Keratinocyte (primary cell): ENCODE measurements around the gene FANK1. TPM values are rescaled to one million over a fixed set of nuclear protein-coding genes. Genes with fewer than 3 reads are reported as not detected.

ENCODE experiments used
- DNase-seq: peaks from one replicate; pipeline ENCODE4 v3.0.0-alpha.2; 2011; ENCODE audit warnings: low read depth, missing footprints, low spot score
- FAIRE-seq: peaks from 2 replicates; lab custom pipeline; 2011; peaks lifted over from hg19 to GRCh38; lab: Jason Lieb, UNC
- H2AFZ ChIP-seq: 2 replicates; pipeline ENCODE4 v1.6.0; 2012; ENCODE audit warnings: low read length, control low read depth, inconsistent platforms; ENCODE audit not compliant: control insufficient read depth
- H3K27ac ChIP-seq: 2 replicates; pipeline ENCODE4 v1.5.1; 2011; ENCODE audit warnings: low read length; ENCODE audit not compliant: control insufficient read depth, insufficient read depth
- H3K27me3 ChIP-seq: 3 replicates; pipeline ENCODE4 v1.6.0; 2011; ENCODE audit warnings: low read length; ENCODE audit not compliant: control insufficient read depth, insufficient read depth; ENCODE audit errors: extremely low read depth
- H3K36me3 ChIP-seq, 2 experiments: 2 replicates in 1 of 2; 3 replicates in 1 of 2; pipeline ENCODE4 v1.5.1; 2011; ENCODE audit warnings: low read length in 2 of 2, mild to moderate bottlenecking in 1 of 2; ENCODE audit not compliant: control insufficient read depth in 2 of 2, insufficient read depth in 2 of 2; ENCODE audit errors: extremely low read depth in 1 of 2
- H3K4me1 ChIP-seq: 3 replicates; pipeline ENCODE4 v1.5.1; 2011; ENCODE audit warnings: low read length; ENCODE audit not compliant: control insufficient read depth, insufficient read depth; ENCODE audit errors: extremely low read depth
- H3K4me2 ChIP-seq: 3 replicates; pipeline ENCODE4 v1.6.0; 2011; ENCODE audit warnings: low read depth, low read length; ENCODE audit not compliant: control insufficient read depth, insufficient read depth; ENCODE audit errors: extremely low read depth
- H3K4me3 ChIP-seq, 3 experiments: fragments of 200-600 bp in 1 of 3; sonication (generic) in 1 of 3; 2 replicates in 2 of 3; 3 replicates in 1 of 3; pipeline ENCODE4 v1.5.1; 2011 to 2016; ENCODE audit warnings: low read length in 3 of 3, mild to moderate bottlenecking in 3 of 3, control low read depth in 2 of 3, inconsistent platforms in 1 of 3, low read depth in 1 of 3, mixed read lengths in 1 of 3, mixed run types in 1 of 3, moderate library complexity in 1 of 3; ENCODE audit not compliant: control insufficient read depth in 2 of 3, insufficient read depth in 2 of 3; ENCODE audit errors: extremely low read depth in 1 of 3
- H3K79me2 ChIP-seq: 2 replicates; pipeline ENCODE4 v1.6.0; 2012; ENCODE audit warnings: low read length; ENCODE audit not compliant: control insufficient read depth, insufficient read depth
- H3K9ac ChIP-seq: 3 replicates; pipeline ENCODE4 v1.6.0; 2011; ENCODE audit warnings: low read length; ENCODE audit not compliant: control insufficient read depth, insufficient read depth; ENCODE audit errors: extremely low read depth
- H3K9me1 ChIP-seq: 3 replicates; pipeline ENCODE4 v1.6.0; 2011; ENCODE audit warnings: low read length; ENCODE audit not compliant: control insufficient read depth, insufficient read depth; ENCODE audit errors: extremely low read depth
- H3K9me3 ChIP-seq: 2 replicates; pipeline ENCODE4 v1.5.1; 2012; ENCODE audit warnings: low read depth, low read length; ENCODE audit not compliant: control insufficient read depth
- H4K20me1 ChIP-seq: 3 replicates; pipeline ENCODE4 v1.6.0; 2011; ENCODE audit warnings: low read length; ENCODE audit not compliant: control insufficient read depth, insufficient read depth; ENCODE audit errors: extremely low read depth
- CTCF ChIP-seq, 3 experiments: IDR thresholded peaks in 1 of 3; conservative IDR thresholded peaks in 1 of 3; optimal IDR thresholded peaks in 1 of 3; 2 replicates in 2 of 3; 3 replicates in 1 of 3; pipeline versions ENCODE3 to v1.5.1; 2011; ENCODE audit warnings: low read length in 3 of 3, mild to moderate bottlenecking in 3 of 3, moderate library complexity in 2 of 3, control low read depth in 1 of 3, inconsistent platforms in 1 of 3; ENCODE audit not compliant: insufficient read depth in 2 of 3; ENCODE audit errors: extremely low read depth in 1 of 3
- EZH2 ChIP-seq: IDR thresholded peaks from one replicate; pipeline ENCODE4 v1.6.1; 2012; ENCODE audit warnings: inconsistent platforms, mild to moderate bottlenecking, low read length, moderate library complexity
- dilution Hi-C: fragments of 300-500 bp; cut with MboI; formaldehyde crosslinking; loops from one replicate; pipeline ENCODE4 v1.7.0; 2020; ENCODE audit warnings: low sequenced_read_pairs; ENCODE audit not compliant: extremely low pct_ligation_motif_present
- polyA plus RNA-seq, 5 experiments: library from polyadenylated mRNA; depleted of rRNA in 3 of 5; stranded (reverse) in 3 of 5; stranded (forward) in 1 of 5; unstranded in 1 of 5; fragments of >200 nt; gene quantifications; 1 replicate in 1 of 5; 2 replicates in 3 of 5; 3 replicates in 1 of 5; pipeline versions ENCODE4 v1.2.1 to v1.2.3, GENCODE V29; 2011 to 2012; ENCODE audit warnings: missing spikeins in 2 of 5, low read depth in 1 of 5, low replicate concordance in 1 of 5

The FANK1 gene
- polyA plus RNA-seq, 1 donor (not counting 4 experiments of a cell fraction or from before 2014, with no cell fraction given), result 13.4 TPM

GRCh38 chr10:125940515-125940914, 44.2 kb downstream of the FANK1 start:
- no peak overlapping the region for H3K4me3 ChIP-seq
- peaks cover 2% of the 10 kb centered on the region for H3K9me3 ChIP-seq
- no peak overlapping the region for H3K27ac ChIP-seq
- H3K4me2 ChIP-seq, result no peak overlapping the region
- no peaks in the 10 kb centered on the region for H3K9me1 ChIP-seq
- FAIRE-seq, result no peak
- H3K36me3 ChIP-seq, result no peaks in the 10 kb centered on the region
- no peak for DNase-seq
- no peaks in the 10 kb centered on the region for H4K20me1 ChIP-seq
- dilution Hi-C loops, result no loop called here
- H3K27me3 ChIP-seq, result no peaks in the 10 kb centered on the region
- TF ChIP-seq EZH2 (no peak), CTCF (optimal IDR thresholded peaks at IDR 0.05 in 1 of 3, IDR thresholded peaks at IDR 0.05 in 1 of 3, conservative IDR thresholded peaks at IDR 0.05 in 1 of 3; ENCODE audit: extremely low read depth in 1 of 3, insufficient read depth in 2 of 3, low read length in 3 of 3) (no peak)
- no peaks in the 10 kb centered on the region for H3K79me2 ChIP-seq
- H3K9ac ChIP-seq, result no peak overlapping the region
- no peaks in the 10 kb centered on the region for H3K4me1 ChIP-seq
- H2AFZ ChIP-seq, result no peak overlapping the region

GRCh38 chr10:125951290-125951689, 54.9 kb downstream of the FANK1 start:
- no peak overlapping the region for H3K4me2 ChIP-seq
- no peaks in the 10 kb centered on the region for H3K79me2 ChIP-seq
- H3K27me3 ChIP-seq, result no peaks in the 10 kb centered on the region
- no peak for FAIRE-seq
- dilution Hi-C loops, result no loop called here
- no peak overlapping the region for H3K9ac ChIP-seq
- TF ChIP-seq CTCF (optimal IDR thresholded peaks at IDR 0.05 in 1 of 3, IDR thresholded peaks at IDR 0.05 in 1 of 3, conservative IDR thresholded peaks at IDR 0.05 in 1 of 3; ENCODE audit: extremely low read depth in 1 of 3, insufficient read depth in 2 of 3, low read length in 3 of 3), result no peak
- no peak for TF ChIP-seq EZH2
- no peak for DNase-seq
- H3K9me3 ChIP-seq, result peaks cover 6% of the 10 kb centered on the region
- H3K36me3 ChIP-seq, result no peaks in the 10 kb centered on the region
- H3K9me1 ChIP-seq, result no peaks in the 10 kb centered on the region
- no peaks in the 10 kb centered on the region for H4K20me1 ChIP-seq
- no peaks in the 10 kb centered on the region for H3K4me1 ChIP-seq
- H2AFZ ChIP-seq, result no peak overlapping the region
- H3K27ac ChIP-seq, result no peak overlapping the region
- no peak overlapping the region for H3K4me3 ChIP-seq
